Right atrium auricular region (tissue), 2 donors: Measurements from ENCODE around the gene FAM43B. TPM values are rescaled to one million over a fixed set of nuclear protein-coding genes. Genes with fewer than 3 reads are reported as not detected.

Experiments used
- DNase-seq: peaks from one replicate; pipeline ENCODE4 v3.0.0-alpha.2; 2019; ENCODE audit warnings: low spot score
- H3K27ac ChIP-seq, 2 donors: fragments of 200-600 bp; sonication (generic); 1 replicate in 1 of 2; 2 replicates in 1 of 2; pipeline ENCODE4 v1.5.1; 2016 to 2019
- H3K27me3 ChIP-seq, 2 donors: fragments of 200-600 bp; sonication (generic); one replicate each; pipeline versions ENCODE4 v1.5.1 to v1.6.0; 2017 to 2019
- H3K36me3 ChIP-seq: fragments of 200-600 bp; sonication (generic); one replicate; pipeline ENCODE4 v1.5.1; 2016
- H3K4me1 ChIP-seq, 2 donors: fragments of 200-600 bp; sonication (generic); one replicate each; pipeline versions ENCODE4 v1.5.1 to v1.6.0; 2017 to 2019
- H3K4me3 ChIP-seq, 2 donors: fragments of 200-600 bp; sonication (generic); 1 replicate in 1 of 2; 2 replicates in 1 of 2; pipeline ENCODE4 v1.5.1; 2017 to 2019; ENCODE audit warnings: mild to moderate bottlenecking in 1 of 2, moderate library complexity in 1 of 2
- H3K9me3 ChIP-seq, 2 donors: fragments of 200-600 bp; sonication (generic); one replicate each; pipeline ENCODE4 v1.5.1; 2019
- CTCF ChIP-seq, 2 donors: fragments of 200-600 bp; sonication (generic); IDR thresholded peaks; one replicate each; pipeline ENCODE4 v1.5.1; 2019; ENCODE audit warnings: antibody characterized with exemption in 2 of 2
- total RNA-seq, 2 donors: library from RNA; depleted of rRNA; stranded (reverse); fragments of >200 nt; gene quantifications; one replicate each; pipeline ENCODE4 v1.1.0, GENCODE V29; 2016

FAM43B gene
- total RNA-seq, 2 donors from 2014 or later, result 1.4 to 1.7 TPM

GRCh38 chr1:20530306-20530705 lies 22.1 kb upstream of the FAM43B start:
- Histone ChIP-seq H3K4me3 (no peak overlapping the region), H3K27ac (no peak overlapping the region), H3K27me3 (no peaks in the 10 kb centered on the region), H3K4me1 (peaks cover 0 to 8% of the 10 kb centered on the region in 2 donors), H3K36me3 (no peaks in the 10 kb centered on the region), H3K9me3 (no peaks in the 10 kb centered on the region)
- TF ChIP-seq CTCF (IDR thresholded peaks at IDR 0.05), result no peak
- DNase-seq, result no peak

GRCh38 chr1:20530901-20531300 lies 21.5 kb upstream of the FAM43B start:
- Histone ChIP-seq H3K27ac (no peak overlapping the region), H3K4me3 (no peak overlapping the region), H3K4me1 (peaks cover 0 to 8% of the 10 kb centered on the region in 2 donors), H3K27me3 (no peaks in the 10 kb centered on the region), H3K9me3 (no peaks in the 10 kb centered on the region), H3K36me3 (no peaks in the 10 kb centered on the region)
- DNase-seq, result no peak
- no peak for TF ChIP-seq CTCF (IDR thresholded peaks at IDR 0.05)

GRCh38 chr1:20533635-20534034 lies 18.7 kb upstream of the FAM43B start:
- Histone ChIP-seq H3K36me3 (no peaks in the 10 kb centered on the region), H3K4me1 (peaks cover 0 to 8% of the 10 kb centered on the region in 2 donors), H3K27ac (no peak overlapping the region), H3K4me3 (no peak overlapping the region), H3K27me3 (no peaks in the 10 kb centered on the region), H3K9me3 (no peaks in the 10 kb centered on the region)
- no peak for TF ChIP-seq CTCF (IDR thresholded peaks at IDR 0.05)
- no peak for DNase-seq

DNA sequence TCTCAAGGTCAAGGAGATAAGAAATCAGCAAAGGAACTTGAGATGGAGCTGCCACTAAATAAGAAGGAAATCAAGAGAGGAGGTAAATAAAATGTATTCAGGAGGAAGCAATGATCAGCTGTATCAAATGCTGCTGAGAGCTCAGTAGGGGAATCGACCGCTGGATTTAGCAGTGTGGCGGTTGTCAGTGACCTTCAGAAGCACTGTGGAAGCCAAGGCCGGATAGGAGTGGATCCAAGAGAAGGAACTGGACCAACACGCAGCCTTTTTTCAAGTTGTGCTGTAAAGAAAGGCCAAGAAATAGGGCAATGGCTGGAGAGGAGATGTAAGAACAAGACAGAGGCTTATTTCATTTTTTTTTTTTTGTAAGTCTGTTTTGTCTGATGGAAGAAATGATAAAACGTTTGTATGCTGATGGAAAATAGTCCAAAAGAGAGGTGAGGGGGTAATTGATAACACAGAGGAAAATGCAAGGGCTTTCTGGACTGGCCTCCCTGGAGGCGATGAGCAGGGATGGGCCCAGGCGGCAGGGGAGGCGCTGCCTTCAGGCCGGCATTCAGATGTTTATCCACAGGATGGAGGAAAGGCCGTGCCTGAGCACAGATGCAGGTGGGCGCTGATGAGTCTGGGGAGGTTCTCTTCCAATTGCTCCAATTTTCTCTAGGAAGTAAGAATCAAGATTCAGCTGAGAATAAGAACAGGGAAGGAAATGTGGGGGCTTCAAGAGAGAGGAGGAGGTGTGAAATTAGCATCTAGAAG lies 17.5 kb upstream of the FAM43B start:
- Histone ChIP-seq H3K27ac (peak overlapping the region in 1 of 2 donors; percentile 29), H3K27me3 (no peaks in the 10 kb centered on the region), H3K9me3 (no peaks in the 10 kb centered on the region), H3K4me1 (peaks cover 0 to 8% of the 10 kb centered on the region in 2 donors), H3K4me3 (no peak overlapping the region), H3K36me3 (no peaks in the 10 kb centered on the region)
- no peak for DNase-seq
- TF ChIP-seq CTCF (IDR thresholded peaks at IDR 0.05), result no peak

- Histone ChIP-seq H3K9me3 (no peaks in the 10 kb centered on the region), H3K4me1 (peaks cover 0 to 8% of the 10 kb centered on the region in 2 donors), H3K4me3 (no peak overlapping the region), H3K36me3 (no peaks in the 10 kb centered on the region), H3K27ac (no peak overlapping the region), H3K27me3 (no peaks in the 10 kb centered on the region)
- no peak for TF ChIP-seq CTCF (IDR thresholded peaks at IDR 0.05)
- DNase-seq, result no peak
These were observed 14.1 kb upstream of the FAM43B start for GRCh38 chr1:20538227-20538626.
